Gastroesophageal sphincter (tissue), 3 donors: ENCODE measurements around the gene METRNL.

Experiments used
- CTCF ChIP-seq, 4 experiments: fragments of 200-600 bp in 2 of 4; fragments of 450-650 bp in 2 of 4; sonication (generic) in 1 of 4; IDR thresholded peaks; one replicate each; pipeline ENCODE4 v1.5.1; 2017 to 2019; ENCODE audit warnings: antibody characterized with exemption in 4 of 4, mild to moderate bottlenecking in 2 of 4, moderate library complexity in 2 of 4
- EP300 ChIP-seq: sonication (generic); formaldehyde crosslinking; IDR thresholded peaks from one replicate; pipeline ENCODE4 v1.6.1; 2017; ENCODE audit warnings: antibody characterized with exemption, mild to moderate bottlenecking
- POLR2A ChIP-seq, 2 donors: fragments of 450-650 bp; IDR thresholded peaks; one replicate each; pipeline ENCODE4 v1.6.1; 2017; ENCODE audit warnings: antibody characterized with exemption in 2 of 2, mild to moderate bottlenecking in 2 of 2, moderate library complexity in 1 of 2
- POLR2AphosphoS5 ChIP-seq: sonication (generic); formaldehyde crosslinking; IDR thresholded peaks from one replicate; pipeline ENCODE4 v1.6.1; 2017; ENCODE audit warnings: antibody characterized with exemption

GRCh38 chr17:83064021-83064731, 15.2 kb upstream of the METRNL start:
- TF ChIP-seq CTCF (IDR thresholded peaks at IDR 0.05) (no peak), EP300 (no peak), POLR2A (IDR thresholded peaks at IDR 0.05) (no peak), POLR2AphosphoS5 (no peak)
